ENCODE data around the gene TPH2.

TPH2 gene

DNA sequence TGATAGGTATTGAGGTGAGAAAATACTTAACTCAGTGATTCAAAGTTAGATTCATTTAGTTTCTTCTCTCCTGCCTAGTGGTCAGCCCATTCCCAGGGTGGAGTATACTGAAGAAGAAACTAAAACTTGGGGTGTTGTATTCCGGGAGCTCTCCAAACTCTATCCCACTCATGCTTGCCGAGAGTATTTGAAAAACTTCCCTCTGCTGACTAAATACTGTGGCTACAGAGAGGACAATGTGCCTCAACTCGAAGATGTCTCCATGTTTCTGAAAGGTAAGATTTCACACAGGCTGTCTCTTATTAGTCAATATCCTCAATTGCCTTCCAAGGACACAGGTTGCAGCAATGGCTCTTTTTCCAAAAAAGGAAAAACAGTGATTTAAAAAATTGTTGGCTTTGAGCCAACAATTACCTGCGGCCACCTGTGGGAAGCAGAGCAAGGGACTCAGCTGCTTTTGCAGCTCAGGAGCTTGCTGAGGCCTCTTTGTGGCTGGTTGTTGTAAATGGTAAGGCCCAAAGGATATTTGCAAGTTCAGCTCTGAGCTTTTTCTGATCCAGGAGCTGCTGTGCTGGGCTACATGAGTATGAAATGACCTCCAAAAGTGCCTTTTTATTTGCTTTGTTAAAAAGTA, 33.9 kb downstream of the TPH2 start:
- H3K4me3 ChIP-seq (ENCODE audit: low read depth, low read length): no peak overlapping the region
- TF ChIP-seq, protein P1, sequence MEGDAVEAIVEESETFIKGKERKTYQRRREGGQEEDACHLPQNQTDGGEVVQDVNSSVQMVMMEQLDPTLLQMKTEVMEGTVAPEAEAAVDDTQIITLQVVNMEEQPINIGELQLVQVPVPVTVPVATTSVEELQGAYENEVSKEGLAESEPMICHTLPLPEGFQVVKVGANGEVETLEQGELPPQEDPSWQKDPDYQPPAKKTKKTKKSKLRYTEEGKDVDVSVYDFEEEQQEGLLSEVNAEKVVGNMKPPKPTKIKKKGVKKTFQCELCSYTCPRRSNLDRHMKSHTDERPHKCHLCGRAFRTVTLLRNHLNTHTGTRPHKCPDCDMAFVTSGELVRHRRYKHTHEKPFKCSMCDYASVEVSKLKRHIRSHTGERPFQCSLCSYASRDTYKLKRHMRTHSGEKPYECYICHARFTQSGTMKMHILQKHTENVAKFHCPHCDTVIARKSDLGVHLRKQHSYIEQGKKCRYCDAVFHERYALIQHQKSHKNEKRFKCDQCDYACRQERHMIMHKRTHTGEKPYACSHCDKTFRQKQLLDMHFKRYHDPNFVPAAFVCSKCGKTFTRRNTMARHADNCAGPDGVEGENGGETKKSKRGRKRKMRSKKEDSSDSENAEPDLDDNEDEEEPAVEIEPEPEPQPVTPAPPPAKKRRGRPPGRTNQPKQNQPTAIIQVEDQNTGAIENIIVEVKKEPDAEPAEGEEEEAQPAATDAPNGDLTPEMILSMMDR (IDR thresholded peaks at IDR 0.05; ENCODE audit: insufficient read depth, low read depth, low read length, missing control alignments): no peak
- no peak for DNase-seq (ENCODE audit: low read depth)

DNA sequence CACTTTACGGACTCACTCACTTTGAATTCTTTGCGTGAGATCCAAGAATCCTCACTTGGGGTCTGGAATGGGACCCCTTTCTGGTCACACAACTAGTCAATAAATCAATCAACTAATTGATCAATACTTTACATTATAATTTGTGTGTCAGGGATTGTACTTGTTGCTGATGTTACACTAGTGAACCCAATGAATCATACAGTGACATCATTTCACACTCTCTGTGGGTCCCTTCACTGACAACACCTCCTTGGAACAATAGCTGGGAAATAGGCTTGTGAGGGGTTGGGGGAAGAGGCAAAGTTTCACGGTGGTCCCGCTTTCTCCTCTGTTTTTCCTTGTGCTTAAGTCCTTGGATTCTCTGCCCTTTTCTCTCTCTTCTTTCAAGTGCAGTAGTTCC, 35.0 kb downstream of the TPH2 start:
- no peak for DNase-seq (ENCODE audit: low read depth)
- TF ChIP-seq, protein P1 (IDR thresholded peaks at IDR 0.05; ENCODE audit: insufficient read depth, low read depth, low read length, missing control alignments): no peak
- no peak overlapping the region for H3K4me3 ChIP-seq (ENCODE audit: low read depth, low read length)

DNA sequence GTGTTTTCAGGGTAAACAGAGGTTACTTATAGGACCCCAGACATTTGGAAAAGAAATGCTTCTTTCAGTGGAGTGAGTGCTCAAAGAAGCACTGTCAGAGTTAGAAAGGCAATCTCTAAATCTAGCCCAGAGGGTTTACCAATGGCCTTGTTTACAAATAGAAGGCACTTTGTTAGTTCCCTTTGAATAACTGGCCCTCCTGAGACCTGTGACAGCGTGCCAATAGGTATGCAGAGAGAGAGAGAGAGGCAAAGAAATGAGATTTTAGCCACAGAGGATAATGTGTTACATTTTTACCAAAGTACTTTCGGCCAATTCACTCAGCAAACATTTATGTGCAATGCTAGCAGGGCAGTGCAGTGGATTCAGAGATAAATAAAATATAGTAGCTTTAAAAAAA, 41.9 kb downstream of the TPH2 start:
- no peak for DNase-seq (ENCODE audit: low read depth)
- TF ChIP-seq, protein P1 (IDR thresholded peaks at IDR 0.05; ENCODE audit: insufficient read depth, low read depth, low read length, missing control alignments): no peak
- H3K4me3 ChIP-seq (ENCODE audit: low read depth, low read length): no peak overlapping the region

DNA sequence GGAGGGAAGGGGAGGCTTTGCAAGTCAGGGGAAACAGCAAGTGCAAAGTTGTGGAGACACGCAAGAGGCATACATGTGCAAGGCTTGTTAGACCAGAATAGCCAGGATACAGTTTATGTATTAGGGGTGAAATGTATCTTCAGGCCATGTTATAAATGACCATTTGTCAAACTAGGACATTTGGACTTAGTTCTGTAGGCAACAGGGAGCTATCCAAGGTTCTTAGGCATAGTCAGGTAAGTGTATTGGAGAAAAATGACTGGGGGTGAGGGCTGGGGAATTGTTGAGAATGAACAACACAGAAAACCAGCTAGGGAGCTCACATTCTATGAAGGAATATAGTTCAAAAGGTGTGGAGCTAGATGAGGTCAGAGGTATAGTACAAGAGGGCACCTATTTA, 42.5 kb downstream of the TPH2 start:
- TF ChIP-seq, protein P1 (IDR thresholded peaks at IDR 0.05; ENCODE audit: insufficient read depth, low read depth, low read length, missing control alignments): no peak
- no peak overlapping the region for H3K4me3 ChIP-seq (ENCODE audit: low read depth, low read length)
- no peak for DNase-seq (ENCODE audit: low read depth)

DNA sequence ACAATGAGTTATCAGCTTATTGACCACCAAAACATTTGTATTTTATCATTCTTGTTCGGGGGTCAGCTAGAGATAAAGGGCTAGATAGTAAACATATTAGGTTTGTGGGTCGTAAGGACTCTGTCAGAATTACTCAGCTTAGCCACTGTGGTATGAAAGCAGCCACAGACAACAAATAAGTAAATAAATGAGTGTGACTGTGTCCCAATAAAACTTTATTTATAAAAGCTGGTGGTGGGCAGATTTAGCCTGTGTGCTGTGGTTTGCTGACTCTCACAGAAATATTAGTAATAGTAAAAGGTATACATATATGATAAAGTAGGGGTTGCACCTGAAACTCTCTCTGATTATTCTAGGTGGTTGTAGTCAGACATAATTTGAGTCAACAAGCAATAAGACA, 56.1 kb downstream of the TPH2 start:
- TF ChIP-seq, protein P1 (IDR thresholded peaks at IDR 0.05; ENCODE audit: insufficient read depth, low read depth, low read length, missing control alignments): no peak
- H3K4me3 ChIP-seq (ENCODE audit: low read depth, low read length): no peak overlapping the region
- DNase-seq (ENCODE audit: low read depth): no peak

DNA sequence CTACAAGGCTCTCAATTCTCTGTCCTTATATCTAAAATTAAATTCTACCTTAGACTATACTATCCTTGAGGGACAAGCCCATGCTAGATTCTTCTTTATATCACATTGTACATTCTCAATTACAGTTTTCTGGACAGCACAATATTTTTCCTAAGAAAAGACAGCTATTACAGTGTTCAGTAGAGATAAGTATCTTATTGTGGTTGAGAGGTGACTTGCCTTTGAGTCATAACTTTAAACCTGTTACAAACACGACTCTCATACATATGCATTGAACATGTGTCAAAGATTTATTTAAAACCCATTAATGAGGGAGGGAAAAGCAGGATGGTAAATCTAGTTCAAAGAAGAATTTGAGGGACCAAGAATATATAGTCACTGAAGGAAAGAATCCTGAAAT, 61.1 kb downstream of the TPH2 start:
- no peak overlapping the region for H3K4me3 ChIP-seq (ENCODE audit: low read depth, low read length)
- no peak for DNase-seq (ENCODE audit: low read depth)
- TF ChIP-seq, protein P1 (IDR thresholded peaks at IDR 0.05; ENCODE audit: insufficient read depth, low read depth, low read length, missing control alignments): no peak

DNA sequence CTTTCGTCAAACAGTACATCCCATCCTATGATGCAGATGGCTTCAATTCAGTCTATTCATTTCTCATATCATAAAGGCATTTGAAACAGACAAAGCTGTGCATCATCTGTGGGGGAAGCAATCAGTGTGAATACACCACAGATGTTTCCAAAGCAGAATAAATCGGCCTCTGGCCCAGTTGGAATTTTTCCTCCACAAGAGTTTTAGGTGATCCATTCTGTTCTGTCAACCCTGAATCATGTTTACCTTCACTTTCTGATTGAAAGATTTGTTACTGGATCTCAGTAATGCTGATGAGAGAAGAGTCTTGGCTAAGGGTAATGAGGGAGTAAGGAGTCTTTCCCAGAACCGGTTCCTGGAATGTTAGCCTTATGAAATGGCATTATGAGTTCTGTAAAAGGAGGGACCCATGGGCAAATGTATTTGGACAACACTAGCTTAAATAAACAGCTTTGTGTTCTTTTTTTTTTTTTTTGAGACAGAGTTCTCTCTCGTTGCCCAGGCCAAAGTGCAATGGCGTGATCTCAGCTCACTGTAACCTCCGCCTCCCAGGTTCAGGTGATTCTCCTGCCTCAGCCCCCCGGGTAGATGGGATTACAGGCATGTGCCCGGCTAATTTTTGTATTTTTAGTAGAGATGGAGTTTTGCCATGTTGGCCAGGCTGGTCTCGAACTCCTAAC, 62.5 kb downstream of the TPH2 start:
- no peak for DNase-seq (ENCODE audit: low read depth)
- no peak overlapping the region for H3K4me3 ChIP-seq (ENCODE audit: low read depth, low read length)
- TF ChIP-seq, protein P1 (IDR thresholded peaks at IDR 0.05; ENCODE audit: insufficient read depth, low read depth, low read length, missing control alignments): no peak

Data from GM12865 (cell line).